Activated CD4-positive, alpha-beta T cell treated with anti-CD3 and anti-CD28 coated beads, Interleukin-2, amount 10 ng/mL, durations not matched to agents 7 days and 5 days (primary cell): ENCODE measurements around the gene HSD17B4. TPM values are rescaled to one million over a fixed set of nuclear protein-coding genes. Genes with fewer than 3 reads are reported as not detected.
"Not testable (repeated sequence)": the region's sequence is repeated elsewhere in the genome, so short reads cannot be mapped to it uniquely, and the experiment has no call there.

ENCODE experiments used
- CTCF ChIA-PET: fragments of 350-600 bp; sonication (Branson Sonifier 250); formaldehyde crosslinking; loops from one replicate; lab custom pipeline; 2021; ENCODE audit warnings: antibody characterized with exemption; lab: Charles Lee
- POLR2A ChIA-PET: fragments of 350-600 bp; sonication (Branson Sonifier 250); formaldehyde crosslinking; loops from one replicate; lab custom pipeline; 2021; ENCODE audit warnings: antibody characterized with exemption; lab: Charles Lee
- DNase-seq: peaks from one replicate; pipeline ENCODE4 v3.0.0-alpha.2; 2020
- H3K27ac Mint-ChIP-seq: one replicate; pipeline ENCODE4 v1.8.0; 2021; ENCODE audit warnings: mild to moderate bottlenecking, moderate library complexity, mixed read lengths
- H3K27me3 Mint-ChIP-seq: one replicate; pipeline ENCODE4 v1.8.0; 2021; ENCODE audit warnings: mixed read lengths
- H3K36me3 Mint-ChIP-seq: one replicate; pipeline ENCODE4 v1.8.0; 2021; ENCODE audit warnings: low read depth, mixed read lengths
- H3K4me1 Mint-ChIP-seq: one replicate; pipeline ENCODE4 v1.8.0; 2021; ENCODE audit warnings: mixed read lengths
- H3K4me3 Mint-ChIP-seq: one replicate; pipeline ENCODE4 v1.8.0; 2021; ENCODE audit warnings: mild to moderate bottlenecking, moderate library complexity, mixed read lengths
- H3K9me3 Mint-ChIP-seq: one replicate; pipeline ENCODE4 v1.8.0; 2021; ENCODE audit warnings: mixed read lengths
- total RNA-seq, 2 experiments: library from RNA; stranded (reverse); gene quantifications; one replicate each; pipeline ENCODE4 v1.2.3, GENCODE V29; 2021

The HSD17B4 gene
- 10 to 100 TPM; 56.0 to 62.4 TPM for total RNA-seq

GRCh38 chr5:119452373-119453039 is at the start of gene HSD17B4:
HSD17B4 (plus strand) TSS chr5:119452497; CDS start chr5:119452576, 79 bp downstream.
- peak within 1 kb of the TSS; percentile 92 for H3K4me3 Mint-ChIP-seq
- no peaks in the 10 kb centered on the region for H3K27me3 Mint-ChIP-seq
- H3K4me1 Mint-ChIP-seq = peaks cover 22% of the 10 kb centered on the region
- peak; percentile 82 for DNase-seq
- CTCF ChIA-PET = interaction anchor here (1.7 to 2.6 kb wide), 3 partner anchors 10 to 464 kb away, joined by 5 to 9 read pairs (median 7); partner anchors contain the start of gene DTWD2
- peak within 1 kb of the TSS; percentile 87 for H3K27ac Mint-ChIP-seq
- peaks cover 5% of the 10 kb centered on the region for H3K9me3 Mint-ChIP-seq
- H3K36me3 Mint-ChIP-seq = peaks cover 8% of the 10 kb centered on the region
- POLR2A ChIA-PET = no interaction called here

GRCh38 chr5:119402555-119402954 is 49.7 kb upstream of the HSD17B4 start:
- Mint-ChIP-seq H3K27ac (no peak overlapping the region), H3K36me3 (peaks cover 7% of the 10 kb centered on the region), H3K9me3 (no peaks in the 10 kb centered on the region), H3K27me3 (no peaks in the 10 kb centered on the region), H3K4me1 (peaks cover 14% of the 10 kb centered on the region), H3K4me3 (no peak overlapping the region)
- CTCF ChIA-PET = interaction anchor here (0.6 to 2.6 kb wide), 3 partner anchors 9 to 563 kb away, joined by 3 to 16 read pairs (median 3); no protein-coding TSS in a partner anchor
- POLR2A ChIA-PET = no interaction called here
- no peak for DNase-seq

GRCh38 chr5:119404033-119404432 is 48.3 kb upstream of the HSD17B4 start:
- Mint-ChIP-seq H3K27ac (no peak overlapping the region), H3K27me3 (no peaks in the 10 kb centered on the region), H3K36me3 (no peaks in the 10 kb centered on the region), H3K4me3 (no peak overlapping the region), H3K4me1 (peaks cover 7% of the 10 kb centered on the region), H3K9me3 (no peaks in the 10 kb centered on the region)
- ChIA-PET POLR2A (no interaction called here), CTCF (no interaction called here)
- no peak for DNase-seq

- DNase-seq = no peak
- ChIA-PET POLR2A (no interaction called here), CTCF (no interaction called here)
- peaks cover 12% of the 10 kb centered on the region for H3K4me1 Mint-ChIP-seq
- H3K4me3 Mint-ChIP-seq = no peak overlapping the region
- no peaks in the 10 kb centered on the region for H3K9me3 Mint-ChIP-seq
- H3K27me3 Mint-ChIP-seq = no peaks in the 10 kb centered on the region
- H3K27ac Mint-ChIP-seq = no peak overlapping the region
- H3K36me3 Mint-ChIP-seq = no peaks in the 10 kb centered on the region
These were observed 46.9 kb upstream of the HSD17B4 start for GRCh38 chr5:119405419-119405818.

- Mint-ChIP-seq H3K9me3 (no peaks in the 10 kb centered on the region), H3K27me3 (no peaks in the 10 kb centered on the region), H3K36me3 (no peaks in the 10 kb centered on the region), H3K4me3 (no peak overlapping the region), H3K4me1 (peaks cover 24% of the 10 kb centered on the region), H3K27ac (no peak overlapping the region)
- ChIA-PET CTCF (interaction anchor here (0.6 to 1.4 kb wide), 3 partner anchors 91 to 419 kb away, joined by 3 to 5 read pairs (median 3); no protein-coding TSS in a partner anchor), POLR2A (no interaction called here)
- no peak for DNase-seq
These were observed 45.7 kb upstream of the HSD17B4 start for GRCh38 chr5:119406551-119407110.

GRCh38 chr5:119409235-119409815 is 43.0 kb upstream of the HSD17B4 start:
- Mint-ChIP-seq H3K36me3 (no peaks in the 10 kb centered on the region), H3K4me1 (peaks cover 31% of the 10 kb centered on the region), H3K27me3 (peaks cover 3% of the 10 kb centered on the region), H3K4me3 (no peak overlapping the region), H3K27ac (no peak overlapping the region), H3K9me3 (no peaks in the 10 kb centered on the region)
- peak; percentile 24 for DNase-seq
- ChIA-PET POLR2A (no interaction called here), CTCF (interaction anchor here (0.7 to 5.9 kb wide), 4 partner anchors 10 to 421 kb away, joined by 3 to 54 read pairs (median 6); partner anchors contain the start of gene DTWD2)

GRCh38 chr5:119410448-119411159 is 41.7 kb upstream of the HSD17B4 start:
- DNase-seq = no peak
- CTCF ChIA-PET = interaction anchor here (0.5 to 5.9 kb wide), 14 partner anchors 9 to 422 kb away, joined by 3 to 54 read pairs (median 8); partner anchors contain the start of gene DTWD2
- no peak overlapping the region for H3K27ac Mint-ChIP-seq

GRCh38 chr5:119411361-119412278 is 40.7 kb upstream of the HSD17B4 start:
- no peaks in the 10 kb centered on the region for H3K36me3 Mint-ChIP-seq
- no peaks in the 10 kb centered on the region for H3K9me3 Mint-ChIP-seq
- peak overlapping the region; percentile 67 for H3K4me3 Mint-ChIP-seq
- peaks cover 31% of the 10 kb centered on the region for H3K4me1 Mint-ChIP-seq
- POLR2A ChIA-PET = interaction anchor here (1.4 kb wide), 1 partner anchor 424 kb away, joined by 4 read pairs; the partner anchor contains the start of gene DTWD2
- DNase-seq = peak; percentile 66
- H3K27me3 Mint-ChIP-seq = peaks cover 9% of the 10 kb centered on the region
- CTCF ChIA-PET = interaction anchor here (0.6 to 5.9 kb wide), 28 partner anchors 10 to 423 kb away, joined by 3 to 54 read pairs (median 4); partner anchors contain the start of genes DMXL1 and DTWD2
- H3K27ac Mint-ChIP-seq = no peak overlapping the region

More at GRCh38 chr5:119410448-119411159, 41.7 kb upstream of the HSD17B4 start:
- Mint-ChIP-seq H3K4me3 (no peak overlapping the region), H3K9me3 (no peaks in the 10 kb centered on the region), H3K27me3 (peaks cover 9% of the 10 kb centered on the region), H3K4me1 (peaks cover 31% of the 10 kb centered on the region), H3K36me3 (no peaks in the 10 kb centered on the region)
- POLR2A ChIA-PET = interaction anchor here (1.4 kb wide), 1 partner anchor 423 kb away, joined by 4 read pairs; the partner anchor contains the start of gene DTWD2

- Mint-ChIP-seq H3K36me3 (no peaks in the 10 kb centered on the region), H3K4me1 (peaks cover 35% of the 10 kb centered on the region), H3K27me3 (peaks cover 9% of the 10 kb centered on the region), H3K4me3 (peak overlapping the region; percentile 67), H3K27ac (no peak overlapping the region), H3K9me3 (no peaks in the 10 kb centered on the region)
- ChIA-PET CTCF (interaction anchor here (0.6 to 5.9 kb wide), 26 partner anchors 10 to 424 kb away, joined by 3 to 54 read pairs (median 4); partner anchors contain the start of gene DTWD2), POLR2A (interaction anchor here (1.4 kb wide), 1 partner anchor 424 kb away, joined by 4 read pairs; the partner anchor contains the start of gene DTWD2)
- DNase-seq = no peak
These were observed 39.7 kb upstream of the HSD17B4 start for GRCh38 chr5:119412279-119413227.

GRCh38 chr5:119414124-119414734 is 38.1 kb upstream of the HSD17B4 start:
- H3K27ac Mint-ChIP-seq, H3K9me3 Mint-ChIP-seq, POLR2A ChIA-PET, H3K36me3 Mint-ChIP-seq, H3K27me3 Mint-ChIP-seq, H3K4me3 Mint-ChIP-seq, DNase-seq: not testable (repeated sequence)
- CTCF ChIA-PET = interaction anchor here (1.5 to 5.9 kb wide), 2 partner anchors 8 to 426 kb away, joined by 3 to 54 read pairs; partner anchors contain the start of gene DTWD2
- H3K4me1 Mint-ChIP-seq = peaks cover 41% of the 10 kb centered on the region
